Nephron progenitor cell (in vitro differentiated cells): Measurements from ENCODE around the gene PTPRK.

Source experiments
- DNase-seq: peaks from one replicate; pipeline ENCODE4 v3.0.0; 2021
- H3K27ac Mint-ChIP-seq: 2 replicates; pipeline ENCODE4 v1.8.0; 2021; ENCODE audit warnings: mild to moderate bottlenecking, moderate library complexity, mixed read lengths
- H3K27me3 Mint-ChIP-seq: 2 replicates; pipeline ENCODE4 v1.8.0; 2021; ENCODE audit warnings: mild to moderate bottlenecking, low read depth, mixed read lengths; ENCODE audit not compliant: poor library complexity
- H3K36me3 Mint-ChIP-seq: 2 replicates; pipeline ENCODE4 v1.8.0; 2021; ENCODE audit warnings: low read depth, mixed read lengths
- H3K4me1 Mint-ChIP-seq: 2 replicates; pipeline ENCODE4 v1.8.0; 2021; ENCODE audit warnings: mixed read lengths
- H3K4me3 Mint-ChIP-seq: 2 replicates; pipeline ENCODE4 v1.8.0; 2021; ENCODE audit warnings: mild to moderate bottlenecking, moderate library complexity, mixed read lengths
- H3K9me3 Mint-ChIP-seq: 2 replicates; pipeline ENCODE4 v1.8.0; 2021; ENCODE audit warnings: mild to moderate bottlenecking, moderate library complexity, mixed read lengths
- TF ChIP-seq, protein P1 (sequence below): fragments of 200-600 bp; sonication (generic); IDR thresholded peaks from 2 replicates; pipeline ENCODE4 v1.5.0; 2021; ENCODE audit warnings: antibody characterized with exemption

PTPRK gene

DNA sequence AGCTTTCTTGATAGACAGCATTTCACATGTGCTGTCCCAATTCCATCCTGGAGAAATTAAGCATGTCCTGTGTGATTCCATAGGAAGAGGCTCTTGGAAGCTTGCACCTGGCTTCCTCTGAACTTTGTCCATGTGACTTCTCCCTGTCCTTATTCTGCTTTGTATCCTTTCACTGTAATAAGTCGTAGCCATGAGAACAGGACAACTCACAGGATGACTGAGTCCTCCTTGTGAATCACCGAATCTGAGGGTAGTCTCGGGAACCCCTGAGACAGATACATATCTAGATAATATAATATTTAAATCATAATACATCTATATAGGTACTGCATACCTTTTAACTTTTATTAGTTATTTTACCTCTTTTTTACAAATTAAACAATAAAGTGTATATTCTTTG is 462.9 kb downstream of the PTPRK start:
- peaks cover 29% of the 10 kb centered on the region for H3K36me3 Mint-ChIP-seq
- no peaks in the 10 kb centered on the region for H3K9me3 Mint-ChIP-seq
- H3K4me3 Mint-ChIP-seq = no peak overlapping the region
- no peak for DNase-seq
- TF ChIP-seq, protein P1, sequence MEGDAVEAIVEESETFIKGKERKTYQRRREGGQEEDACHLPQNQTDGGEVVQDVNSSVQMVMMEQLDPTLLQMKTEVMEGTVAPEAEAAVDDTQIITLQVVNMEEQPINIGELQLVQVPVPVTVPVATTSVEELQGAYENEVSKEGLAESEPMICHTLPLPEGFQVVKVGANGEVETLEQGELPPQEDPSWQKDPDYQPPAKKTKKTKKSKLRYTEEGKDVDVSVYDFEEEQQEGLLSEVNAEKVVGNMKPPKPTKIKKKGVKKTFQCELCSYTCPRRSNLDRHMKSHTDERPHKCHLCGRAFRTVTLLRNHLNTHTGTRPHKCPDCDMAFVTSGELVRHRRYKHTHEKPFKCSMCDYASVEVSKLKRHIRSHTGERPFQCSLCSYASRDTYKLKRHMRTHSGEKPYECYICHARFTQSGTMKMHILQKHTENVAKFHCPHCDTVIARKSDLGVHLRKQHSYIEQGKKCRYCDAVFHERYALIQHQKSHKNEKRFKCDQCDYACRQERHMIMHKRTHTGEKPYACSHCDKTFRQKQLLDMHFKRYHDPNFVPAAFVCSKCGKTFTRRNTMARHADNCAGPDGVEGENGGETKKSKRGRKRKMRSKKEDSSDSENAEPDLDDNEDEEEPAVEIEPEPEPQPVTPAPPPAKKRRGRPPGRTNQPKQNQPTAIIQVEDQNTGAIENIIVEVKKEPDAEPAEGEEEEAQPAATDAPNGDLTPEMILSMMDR = no peak
- no peaks in the 10 kb centered on the region for H3K4me1 Mint-ChIP-seq
- no peak overlapping the region for H3K27ac Mint-ChIP-seq
- no peaks in the 10 kb centered on the region for H3K27me3 Mint-ChIP-seq

DNA sequence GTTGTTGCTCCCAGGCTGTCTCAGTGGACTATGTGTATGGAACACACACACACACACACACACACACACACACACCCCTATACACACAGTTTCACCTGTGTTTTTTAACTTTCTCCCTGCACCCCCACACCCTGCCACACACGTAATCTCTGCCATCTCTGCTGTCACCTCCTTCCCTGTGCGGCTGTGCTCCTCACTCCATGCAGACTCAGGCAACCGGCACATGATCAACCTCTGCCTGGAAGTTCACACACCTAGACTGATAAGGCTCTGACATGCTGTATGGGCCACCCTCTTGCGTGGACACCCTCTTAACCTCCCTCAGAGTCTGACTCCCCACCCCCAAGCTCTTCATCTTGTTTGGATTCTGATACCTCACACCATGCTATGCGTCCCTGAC is 467.3 kb downstream of the PTPRK start:
- H3K4me3 Mint-ChIP-seq = no peak overlapping the region
- peaks cover 47% of the 10 kb centered on the region for H3K36me3 Mint-ChIP-seq
- H3K4me1 Mint-ChIP-seq = peaks cover 6% of the 10 kb centered on the region
- DNase-seq = no peak
- H3K27ac Mint-ChIP-seq = no peak overlapping the region
- H3K27me3 Mint-ChIP-seq = no peaks in the 10 kb centered on the region
- no peaks in the 10 kb centered on the region for H3K9me3 Mint-ChIP-seq
- TF ChIP-seq, protein P1 = no peak

DNA sequence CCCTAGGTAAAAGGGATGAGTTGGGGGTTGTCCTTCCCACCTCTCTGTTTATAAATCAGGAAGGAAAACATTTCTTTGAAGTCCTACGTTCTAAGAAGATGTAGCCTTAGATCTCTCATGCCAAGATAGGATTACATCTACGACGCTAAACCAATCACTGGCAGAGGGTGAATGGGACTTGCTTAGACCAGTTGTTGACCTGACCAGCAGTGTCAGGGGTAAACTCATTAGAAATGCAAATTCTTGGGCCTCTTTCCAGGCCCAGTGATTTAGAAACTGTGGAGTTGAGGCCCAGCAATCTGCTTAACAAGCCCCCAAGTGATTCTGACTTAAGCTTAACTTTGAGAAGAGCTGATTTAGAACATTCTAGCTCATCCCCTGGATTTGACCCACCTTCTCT is 472.4 kb downstream of the PTPRK start:
- DNase-seq = no peak
- Mint-ChIP-seq H3K4me1 (peaks cover 20% of the 10 kb centered on the region), H3K27me3 (no peaks in the 10 kb centered on the region), H3K4me3 (no peak overlapping the region), H3K36me3 (peaks cover 31% of the 10 kb centered on the region), H3K9me3 (no peaks in the 10 kb centered on the region), H3K27ac (peak overlapping the region; percentile 9)
- TF ChIP-seq, protein P1 = no peak

DNA sequence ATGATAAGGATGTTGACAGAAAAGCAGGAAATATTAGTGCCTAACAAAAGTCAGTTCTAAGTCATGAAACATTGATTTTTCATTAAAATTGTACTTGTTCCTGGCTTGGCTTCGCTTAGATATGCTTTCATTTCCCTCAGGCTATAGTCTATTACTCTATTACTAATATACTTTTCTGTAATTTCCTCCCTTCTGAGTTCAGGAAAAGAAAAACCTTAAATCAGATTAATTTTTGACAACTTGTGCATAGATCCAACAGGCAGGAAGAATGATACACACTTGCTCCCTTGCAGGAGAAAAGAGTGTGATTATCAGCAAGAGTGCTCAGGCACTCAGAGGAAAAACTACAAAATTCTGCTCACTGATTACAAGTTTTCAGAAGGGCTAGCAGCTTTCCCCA is 474.4 kb downstream of the PTPRK start:
- H3K27ac Mint-ChIP-seq = peak overlapping the region; percentile 18
- peaks cover 20% of the 10 kb centered on the region for H3K4me1 Mint-ChIP-seq
- DNase-seq = no peak
- H3K36me3 Mint-ChIP-seq = peaks cover 27% of the 10 kb centered on the region
- no peaks in the 10 kb centered on the region for H3K27me3 Mint-ChIP-seq
- TF ChIP-seq, protein P1 = no peak
- no peak overlapping the region for H3K4me3 Mint-ChIP-seq
- no peaks in the 10 kb centered on the region for H3K9me3 Mint-ChIP-seq

DNA sequence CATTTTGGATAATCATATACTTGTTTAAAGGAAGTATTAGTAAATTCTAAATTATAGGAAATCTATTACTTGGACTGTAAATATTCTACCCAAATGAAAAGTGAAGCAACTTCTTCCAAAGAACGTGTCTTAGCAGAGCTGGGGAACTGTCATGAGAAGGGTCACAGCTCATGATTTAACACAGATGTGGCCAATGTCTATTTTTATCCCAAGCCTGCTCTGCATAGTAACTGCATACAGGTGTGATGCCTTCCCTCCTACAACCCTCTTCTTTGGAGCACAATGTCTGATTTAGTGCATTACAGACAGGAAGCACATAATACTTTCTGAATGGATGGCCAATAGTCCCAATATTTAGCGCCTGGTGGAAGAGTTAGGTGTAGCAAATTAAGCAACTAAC is 480.9 kb downstream of the PTPRK start:
- no peak for DNase-seq
- Mint-ChIP-seq H3K9me3 (no peaks in the 10 kb centered on the region), H3K27ac (no peak overlapping the region), H3K27me3 (no peaks in the 10 kb centered on the region), H3K36me3 (peaks cover 21% of the 10 kb centered on the region), H3K4me3 (no peak overlapping the region), H3K4me1 (peaks cover 11% of the 10 kb centered on the region)
- TF ChIP-seq, protein P1 = no peak

DNA sequence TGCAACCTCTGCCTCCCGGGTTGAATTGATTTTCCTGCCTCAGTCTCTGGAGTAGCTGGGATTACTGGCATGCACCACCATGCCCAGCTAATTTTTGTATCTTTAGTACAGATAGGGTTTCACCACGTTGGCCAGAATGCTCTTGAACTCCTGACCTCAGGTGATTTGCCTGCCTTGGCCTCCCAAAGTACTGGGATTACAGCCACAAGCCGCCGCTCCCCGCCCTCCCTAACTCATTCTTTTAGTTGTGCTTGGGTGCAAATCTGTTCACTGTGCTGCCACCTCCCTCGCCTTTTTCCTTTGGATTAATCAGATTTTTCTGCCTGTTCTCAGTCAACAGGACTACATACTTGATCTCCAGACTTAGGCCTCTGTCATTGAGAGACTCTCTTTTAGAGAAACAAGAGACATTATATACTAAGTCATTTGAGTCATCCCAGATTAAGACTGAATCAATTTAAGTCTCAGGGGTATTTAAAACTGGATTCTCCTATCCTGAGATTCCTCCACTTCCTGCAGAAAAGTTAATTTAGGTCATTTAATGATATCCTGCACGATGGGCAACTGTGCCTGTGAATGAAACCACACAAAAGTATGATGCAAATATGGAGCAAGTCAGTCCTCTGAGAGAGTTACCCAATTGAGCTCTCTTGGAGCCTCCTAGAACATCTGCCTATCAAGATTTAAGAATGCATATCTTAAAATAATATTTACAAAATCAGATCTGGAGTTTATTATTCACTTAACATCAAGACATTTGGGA is 483.4 kb downstream of the PTPRK start:
- TF ChIP-seq, protein P1 = no peak
- Mint-ChIP-seq H3K27me3 (no peaks in the 10 kb centered on the region), H3K9me3 (no peaks in the 10 kb centered on the region), H3K36me3 (peaks cover 8% of the 10 kb centered on the region), H3K4me3 (no peak overlapping the region), H3K4me1 (peaks cover 16% of the 10 kb centered on the region), H3K27ac (peak overlapping the region; percentile 96)
- no peak for DNase-seq
